ENCODE results near the gene CCL7. TPM values are rescaled to one million over a fixed set of nuclear protein-coding genes. Genes with fewer than 3 reads are reported as not detected.

Gene CCL7
- 0.12 to 0.24 TPM (median 0.16 TPM) in 5 replicates for total RNA-seq (2022; extraction: Qiagen RNA extraction)

DNA sequence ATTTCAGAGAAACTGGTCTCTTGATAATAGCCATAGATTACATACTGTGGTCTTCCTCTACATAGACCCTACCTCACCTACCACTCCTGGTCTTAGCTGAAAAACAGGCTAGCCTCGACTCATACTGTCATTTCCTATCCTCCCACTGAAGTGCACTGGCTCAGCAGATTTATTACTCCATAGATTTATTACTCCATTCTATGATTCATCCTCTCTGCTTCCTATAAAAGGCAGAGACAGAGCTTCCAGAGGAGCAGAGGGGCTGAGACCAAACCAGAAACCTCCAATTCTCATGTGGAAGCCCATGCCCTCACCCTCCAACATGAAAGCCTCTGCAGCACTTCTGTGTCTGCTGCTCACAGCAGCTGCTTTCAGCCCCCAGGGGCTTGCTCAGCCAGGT is at the start of gene CCL7:
TSS of gene CCL7 (plus strand) at position 253 of the 400 bp plus-strand sequence. CDS start at position 323, 70 bp downstream.

GRCh38 chr17:34254651-34255380 is 15.2 kb upstream of the CCL7 start, which contains the start of gene CCL2:
CCL2 (plus strand) TSS chr17:34255285; CDS start chr17:34255350, 65 bp downstream.

DNA sequence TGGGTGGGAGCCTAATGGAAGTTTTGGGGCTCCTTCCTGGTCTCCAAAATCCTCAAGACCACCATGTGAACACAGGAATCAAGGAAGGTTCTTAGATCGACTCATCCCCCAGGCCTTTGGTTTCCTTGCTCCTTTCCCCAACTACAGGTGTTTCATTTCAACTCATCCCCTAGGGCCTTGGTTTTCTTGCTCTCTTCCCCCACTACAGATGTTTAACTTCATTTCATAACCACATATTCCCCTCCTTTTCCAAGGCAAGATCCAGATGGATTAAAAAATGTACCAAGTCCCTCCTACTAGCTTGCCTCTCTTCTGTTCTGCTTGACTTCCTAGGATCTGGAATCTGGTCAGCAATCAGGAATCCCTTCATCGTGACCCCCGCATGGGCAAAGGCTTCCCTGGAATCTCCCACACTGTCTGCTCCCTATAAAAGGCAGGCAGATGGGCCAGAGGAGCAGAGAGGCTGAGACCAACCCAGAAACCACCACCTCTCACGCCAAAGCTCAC is 15.3 kb downstream of the CCL7 start, which contains the start of gene CCL11:
TSS of gene CCL11 (plus strand) at position 457 of the 507 bp plus-strand sequence. CDS start 67 bp downstream, outside the sequence.

DNA sequence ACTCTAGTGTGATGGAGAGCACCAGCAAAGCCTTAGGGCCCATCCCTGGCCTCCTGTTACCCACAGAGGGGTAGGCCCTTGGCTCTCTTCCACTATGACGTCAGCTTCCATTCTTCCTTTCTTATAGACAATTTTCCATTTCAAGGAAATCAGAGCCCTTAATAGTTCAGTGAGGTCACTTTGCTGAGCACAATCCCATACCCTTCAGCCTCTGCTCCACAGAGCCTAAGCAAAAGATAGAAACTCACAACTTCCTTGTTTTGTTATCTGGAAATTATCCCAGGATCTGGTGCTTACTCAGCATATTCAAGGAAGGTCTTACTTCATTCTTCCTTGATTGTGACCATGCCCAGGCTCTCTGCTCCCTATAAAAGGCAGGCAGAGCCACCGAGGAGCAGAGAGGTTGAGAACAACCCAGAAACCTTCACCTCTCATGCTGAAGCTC is 49.0 kb downstream of the CCL7 start, which contains the start of gene CCL8:
TSS of gene CCL8 (plus strand) at position 397 of the 445 bp plus-strand sequence. CDS start 67 bp downstream, outside the sequence.

Other genes with a start within 250 kb of the CCL7 start
- 24.8 to 45.1 TPM (median 26.2 TPM) in 5 replicates for gene CCL2, start 14.9 kb upstream of the CCL7 start, total RNA-seq (2022; extraction: Qiagen RNA extraction)
- not detected in 5 replicates for gene CCL11, start 15.5 kb downstream of the CCL7 start, total RNA-seq (2022; extraction: Qiagen RNA extraction)
- not detected in 5 replicates for gene CCL8, start 49.2 kb downstream of the CCL7 start, total RNA-seq (2022; extraction: Qiagen RNA extraction)
- not detected in 5 replicates for gene CCL13, start 86.3 kb downstream of the CCL7 start, total RNA-seq (2022; extraction: Qiagen RNA extraction)
- gene CCL1, start 93.0 kb downstream of the CCL7 start, total RNA-seq (2022; extraction: Qiagen RNA extraction): not detected in 5 replicates